Measurements from ENCODE around the gene SNX11. TPM values are rescaled to one million over a fixed set of nuclear protein-coding genes. Genes with fewer than 3 reads are reported as not detected.

SNX11 gene
- total RNA-seq, 2 donors from 2014 or later = 12.8 to 13.2 TPM

DNA sequence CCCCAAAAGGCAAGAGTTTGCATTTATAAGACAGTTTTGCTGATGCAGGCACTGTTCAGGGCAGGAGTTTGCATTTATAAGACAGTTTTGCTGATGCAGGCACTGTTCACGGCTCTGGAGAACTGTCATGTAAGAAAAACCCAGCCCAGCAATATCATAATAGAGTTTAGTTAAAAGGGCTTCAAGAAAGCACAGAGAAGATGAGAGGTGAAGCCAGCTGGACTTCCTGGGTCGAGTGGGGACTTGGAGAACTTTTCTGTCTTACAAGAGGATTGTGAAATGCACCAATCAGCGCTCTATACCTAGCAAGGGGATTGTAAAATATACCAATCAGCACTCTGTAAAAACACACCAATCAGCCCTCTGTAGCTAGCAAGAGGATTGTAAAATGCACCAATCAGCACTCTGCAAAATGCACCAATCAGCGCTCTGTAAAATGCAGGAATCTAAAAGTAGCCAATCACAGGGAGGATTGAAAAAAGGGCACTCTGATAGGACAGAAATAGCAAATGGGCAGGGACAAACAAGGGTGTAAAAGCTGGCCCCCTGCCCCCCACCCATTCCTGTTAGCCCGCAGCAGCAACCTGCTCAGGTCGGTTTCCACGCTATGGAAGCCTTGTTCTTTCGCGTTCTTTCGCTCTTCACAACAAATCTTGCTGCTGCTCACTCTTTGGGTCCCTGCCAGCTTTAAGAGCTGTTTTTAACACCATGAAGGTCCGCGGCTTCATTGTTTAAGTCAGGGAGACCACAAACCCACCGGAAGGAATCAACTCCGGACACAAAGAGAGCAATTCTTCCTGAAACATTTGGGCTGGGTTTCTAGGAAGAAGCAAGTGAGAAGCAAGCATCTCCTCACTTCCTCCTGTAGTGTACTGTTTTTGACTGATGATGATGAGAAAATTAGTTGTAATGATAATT lies 4.5 kb upstream of the SNX11 start:
- Mint-ChIP-seq H3K4me1 (peaks cover 31% of the 10 kb centered on the region), H3K27me3 (no peaks in the 10 kb centered on the region), H3K4me3 (peak overlapping the region; percentile 13), H3K27ac (peak overlapping the region; percentile 60), H3K36me3 (ENCODE audit: low read depth) (peaks cover 4% of the 10 kb centered on the region)
- DNase-seq (no peak), ATAC-seq (no peak)
- no peaks in the 10 kb centered on the region for H3K9me3 ChIP-seq (ENCODE audit: control insufficient read depth, low read length, poor library complexity, severe bottlenecking)

DNA sequence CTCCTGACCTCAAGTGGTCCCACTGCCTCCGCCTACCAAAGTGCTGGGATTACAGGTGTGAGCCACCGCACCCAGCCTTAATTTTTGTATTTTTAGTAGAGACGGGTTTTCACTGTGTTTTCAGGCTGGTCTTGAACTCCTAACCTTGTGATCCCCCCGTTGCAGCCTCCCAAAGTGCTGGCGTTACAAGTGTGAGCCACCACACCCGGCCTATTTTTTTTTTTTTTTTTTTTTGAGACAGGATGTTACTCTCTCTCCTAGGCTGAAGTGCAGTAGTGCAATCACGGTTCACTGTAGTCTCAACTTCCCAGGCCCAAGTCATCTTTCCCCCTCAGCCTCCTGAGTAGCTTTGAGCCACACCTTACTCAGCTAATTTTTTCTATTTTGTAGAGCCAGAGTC lies 3.1 kb upstream of the SNX11 start:
- H3K27ac Mint-ChIP-seq = no peak overlapping the region
- H3K4me3 Mint-ChIP-seq = no peak overlapping the region
- H3K27me3 Mint-ChIP-seq = no peaks in the 10 kb centered on the region
- peaks cover 39% of the 10 kb centered on the region for H3K4me1 Mint-ChIP-seq
- ATAC-seq (no peak), DNase-seq (no peak)
- peaks cover 4% of the 10 kb centered on the region for H3K36me3 Mint-ChIP-seq (ENCODE audit: low read depth)
- H3K9me3 ChIP-seq (ENCODE audit: control insufficient read depth, low read length, poor library complexity, severe bottlenecking) = no peaks in the 10 kb centered on the region

DNA sequence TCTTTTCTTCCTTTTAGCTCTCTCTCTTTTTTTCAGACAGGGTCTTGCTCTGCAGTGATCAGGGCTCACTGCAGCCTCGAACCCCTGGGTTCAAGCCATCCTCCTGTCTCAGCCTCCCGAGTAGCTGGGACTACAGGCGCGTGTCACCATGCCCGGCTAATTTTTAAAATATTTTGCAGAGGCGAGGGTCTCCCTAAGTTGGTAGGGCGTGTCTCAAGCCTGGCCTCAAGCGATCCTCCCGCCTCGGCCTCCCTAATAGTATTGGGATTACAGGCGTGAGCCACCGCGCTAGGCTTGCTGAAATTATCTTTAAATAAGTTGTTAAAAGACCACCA lies 797 bp upstream of the SNX11 start:
- ATAC-seq (no peak), DNase-seq (no peak)
- H3K4me3 Mint-ChIP-seq = peak overlapping the region; percentile 96
- peaks cover 2% of the 10 kb centered on the region for H3K36me3 Mint-ChIP-seq (ENCODE audit: low read depth)
- no peaks in the 10 kb centered on the region for H3K9me3 ChIP-seq (ENCODE audit: control insufficient read depth, low read length, poor library complexity, severe bottlenecking)
- peaks cover 43% of the 10 kb centered on the region for H3K4me1 Mint-ChIP-seq
- H3K27me3 Mint-ChIP-seq = no peaks in the 10 kb centered on the region
- peak overlapping the region; percentile 96 for H3K27ac Mint-ChIP-seq

DNA sequence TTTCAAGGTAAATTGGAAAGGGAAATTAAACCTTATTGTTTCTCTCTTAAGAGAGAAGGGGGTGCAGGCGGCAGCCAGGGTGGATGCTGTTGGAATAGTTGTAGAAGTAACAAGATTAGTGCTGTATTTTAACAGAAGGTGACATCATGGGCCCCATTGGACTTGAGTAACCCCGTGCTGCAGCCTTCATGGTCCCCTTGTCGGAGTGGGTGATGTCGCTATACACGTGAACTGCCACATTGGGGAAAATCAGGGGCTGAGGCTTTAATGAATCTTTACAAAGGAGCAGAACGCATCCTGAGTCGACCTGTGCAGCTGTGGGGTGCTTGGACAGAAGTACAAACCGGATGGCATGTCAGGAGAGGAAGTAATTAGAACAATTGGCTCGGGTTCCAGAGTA lies 3.2 kb downstream of the SNX11 start:
- ATAC-seq (no peak), DNase-seq (no peak)
- peaks cover 2% of the 10 kb centered on the region for H3K36me3 Mint-ChIP-seq (ENCODE audit: low read depth)
- peak overlapping the region; percentile 90 for H3K27ac Mint-ChIP-seq
- H3K4me3 Mint-ChIP-seq = peak overlapping the region; percentile 66
- peaks cover 48% of the 10 kb centered on the region for H3K4me1 Mint-ChIP-seq
- no peaks in the 10 kb centered on the region for H3K9me3 ChIP-seq (ENCODE audit: control insufficient read depth, low read length, poor library complexity, severe bottlenecking)
- H3K27me3 Mint-ChIP-seq = no peaks in the 10 kb centered on the region

DNA sequence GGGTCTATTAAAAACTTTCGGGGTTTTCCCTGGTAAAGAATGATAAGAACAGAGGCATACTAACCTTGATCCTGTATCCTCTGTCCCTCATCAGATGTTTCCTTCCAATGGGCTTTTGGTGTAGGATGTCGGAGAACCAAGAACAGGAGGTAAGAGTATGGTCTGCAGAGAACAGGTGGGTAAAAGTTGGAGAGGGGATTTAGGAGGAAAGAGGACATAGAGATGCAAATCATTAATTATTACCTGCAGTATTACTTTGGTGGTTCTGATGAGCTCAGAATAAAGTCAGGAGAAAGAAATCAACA lies 4.3 kb downstream of the SNX11 start:
- ATAC-seq = no peak
- Mint-ChIP-seq H3K27ac (peak overlapping the region; percentile 90), H3K4me3 (no peak overlapping the region), H3K36me3 (ENCODE audit: low read depth) (peaks cover 2% of the 10 kb centered on the region), H3K4me1 (peaks cover 48% of the 10 kb centered on the region), H3K27me3 (no peaks in the 10 kb centered on the region)
- no peak for DNase-seq
- no peaks in the 10 kb centered on the region for H3K9me3 ChIP-seq (ENCODE audit: control insufficient read depth, low read length, poor library complexity, severe bottlenecking)

DNA sequence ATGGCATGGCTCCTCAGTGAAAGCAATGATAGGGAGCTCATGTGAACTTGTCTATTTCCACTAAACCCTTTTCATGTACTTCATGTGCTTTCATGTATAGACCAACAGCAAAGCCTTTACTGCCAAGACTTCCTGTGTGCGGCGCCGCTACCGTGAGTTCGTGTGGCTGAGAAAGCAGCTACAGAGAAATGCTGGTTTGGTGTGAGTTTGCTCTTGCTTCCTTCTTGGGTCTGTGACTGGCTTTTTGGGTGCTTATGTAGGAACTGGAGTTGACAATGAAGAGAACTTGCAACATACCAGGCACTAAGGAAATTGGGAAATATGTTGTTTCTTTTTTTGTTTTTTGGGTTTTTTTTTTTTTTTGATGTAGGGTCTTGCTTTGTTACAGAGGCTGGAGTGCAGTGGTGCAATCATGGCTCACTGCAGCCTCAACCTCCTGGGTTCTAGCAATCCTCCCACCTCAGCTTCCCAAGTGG lies 5.7 kb downstream of the SNX11 start:
- no peaks in the 10 kb centered on the region for H3K27me3 Mint-ChIP-seq
- H3K4me1 Mint-ChIP-seq = peaks cover 37% of the 10 kb centered on the region
- no peaks in the 10 kb centered on the region for H3K9me3 ChIP-seq (ENCODE audit: control insufficient read depth, low read length, poor library complexity, severe bottlenecking)
- H3K27ac Mint-ChIP-seq = peak overlapping the region; percentile 90
- peaks cover 2% of the 10 kb centered on the region for H3K36me3 Mint-ChIP-seq (ENCODE audit: low read depth)
- H3K4me3 Mint-ChIP-seq = peak overlapping the region; percentile 39
- ATAC-seq = peak; percentile 75
- peak in 2 of 3 donors; percentile 12 to 22 for DNase-seq

DNA sequence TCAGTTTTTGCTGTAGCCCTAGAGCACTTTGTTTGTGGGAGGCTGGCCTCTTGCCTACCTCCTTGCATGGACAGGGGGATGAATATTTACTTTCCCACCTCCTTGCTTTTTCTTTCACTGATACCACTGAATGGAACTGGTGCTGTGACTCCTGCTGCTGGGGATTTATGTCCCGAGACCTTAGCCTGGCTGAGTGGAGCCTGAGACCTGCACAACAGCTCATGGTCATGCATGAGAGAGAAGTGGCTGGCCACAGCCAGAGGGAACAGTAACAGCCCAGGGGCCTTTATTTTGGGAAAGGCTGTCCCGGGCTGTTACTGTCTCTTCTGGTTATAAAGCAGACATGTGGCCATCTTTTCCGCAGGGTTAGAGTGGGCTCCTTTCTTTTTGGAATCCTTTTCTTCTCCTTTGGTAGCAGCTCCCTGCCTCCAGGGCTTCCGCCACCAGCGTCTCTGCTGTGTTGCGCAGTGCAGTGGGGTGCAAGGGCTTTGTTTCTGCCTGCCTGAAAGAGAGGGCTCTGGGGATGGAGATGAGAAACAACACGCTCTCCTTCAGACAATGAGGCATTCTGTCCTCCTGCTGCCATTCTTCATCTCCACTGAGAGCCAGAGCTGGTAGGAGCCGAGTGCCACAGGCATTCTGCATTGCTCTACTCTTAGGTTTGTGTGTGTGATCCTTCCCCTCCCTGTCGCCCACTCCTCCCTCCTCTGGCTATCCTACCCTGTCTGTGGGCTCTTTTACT lies 14.5 kb downstream of the SNX11 start:
- no peak for DNase-seq
- no peaks in the 10 kb centered on the region for H3K9me3 ChIP-seq (ENCODE audit: control insufficient read depth, low read length, poor library complexity, severe bottlenecking)
- no peaks in the 10 kb centered on the region for H3K36me3 Mint-ChIP-seq (ENCODE audit: low read depth)
- peaks cover 4% of the 10 kb centered on the region for H3K4me1 Mint-ChIP-seq
- no peak for ATAC-seq
- H3K27me3 Mint-ChIP-seq = no peaks in the 10 kb centered on the region
- no peak overlapping the region for H3K27ac Mint-ChIP-seq
- H3K4me3 Mint-ChIP-seq = no peak overlapping the region

DNA sequence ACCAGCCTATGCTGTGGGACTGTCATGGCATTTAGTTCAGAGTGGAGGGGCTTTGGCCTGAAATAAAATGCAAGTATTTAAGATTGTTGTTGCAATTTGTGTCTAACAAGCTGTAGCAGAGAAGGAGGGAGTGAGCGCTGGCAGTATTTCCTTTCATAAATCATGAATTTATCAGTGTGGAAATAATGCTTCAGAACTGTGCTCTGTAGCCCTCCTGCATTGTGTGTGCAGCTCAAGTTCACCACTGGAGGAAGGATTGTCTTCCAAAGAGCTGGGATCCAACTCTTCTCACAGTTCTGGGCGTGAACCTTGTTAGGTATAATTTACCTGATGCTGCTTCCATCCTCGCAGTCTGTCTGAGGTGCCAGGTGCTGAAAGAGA lies 15.1 kb downstream of the SNX11 start:
- DNase-seq (no peak), ATAC-seq (no peak)
- Mint-ChIP-seq H3K36me3 (ENCODE audit: low read depth) (no peaks in the 10 kb centered on the region), H3K4me3 (no peak overlapping the region), H3K4me1 (peaks cover 4% of the 10 kb centered on the region), H3K27me3 (no peaks in the 10 kb centered on the region), H3K27ac (peak overlapping the region; percentile 56)
- no peaks in the 10 kb centered on the region for H3K9me3 ChIP-seq (ENCODE audit: control insufficient read depth, low read length, poor library complexity, severe bottlenecking)

DNA sequence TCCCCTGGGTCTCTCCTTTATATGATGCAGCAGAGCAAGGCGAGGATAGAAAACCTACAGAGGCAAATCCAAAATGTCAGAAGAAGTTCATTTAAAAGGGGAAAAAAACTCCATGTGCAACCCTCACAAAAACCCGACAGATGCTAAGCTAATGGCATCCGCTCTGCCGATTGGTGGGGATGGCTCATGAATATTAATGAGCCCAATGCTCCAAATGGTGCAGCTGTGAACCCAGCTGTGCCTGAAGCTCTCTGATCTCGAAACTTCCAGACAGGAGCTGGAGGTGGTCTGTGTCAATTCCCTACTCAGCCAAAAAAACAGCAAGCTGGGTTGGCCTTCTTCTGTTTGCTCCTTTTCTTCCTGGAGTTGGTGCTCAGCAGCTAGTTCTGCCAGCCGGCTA lies 15.5 kb downstream of the SNX11 start:
- ATAC-seq (no peak), DNase-seq (no peak)
- Mint-ChIP-seq H3K36me3 (ENCODE audit: low read depth) (no peaks in the 10 kb centered on the region), H3K27me3 (no peaks in the 10 kb centered on the region), H3K4me1 (peaks cover 4% of the 10 kb centered on the region), H3K27ac (peak overlapping the region; percentile 56), H3K4me3 (no peak overlapping the region)
- H3K9me3 ChIP-seq (ENCODE audit: control insufficient read depth, low read length, poor library complexity, severe bottlenecking) = no peaks in the 10 kb centered on the region

DNA sequence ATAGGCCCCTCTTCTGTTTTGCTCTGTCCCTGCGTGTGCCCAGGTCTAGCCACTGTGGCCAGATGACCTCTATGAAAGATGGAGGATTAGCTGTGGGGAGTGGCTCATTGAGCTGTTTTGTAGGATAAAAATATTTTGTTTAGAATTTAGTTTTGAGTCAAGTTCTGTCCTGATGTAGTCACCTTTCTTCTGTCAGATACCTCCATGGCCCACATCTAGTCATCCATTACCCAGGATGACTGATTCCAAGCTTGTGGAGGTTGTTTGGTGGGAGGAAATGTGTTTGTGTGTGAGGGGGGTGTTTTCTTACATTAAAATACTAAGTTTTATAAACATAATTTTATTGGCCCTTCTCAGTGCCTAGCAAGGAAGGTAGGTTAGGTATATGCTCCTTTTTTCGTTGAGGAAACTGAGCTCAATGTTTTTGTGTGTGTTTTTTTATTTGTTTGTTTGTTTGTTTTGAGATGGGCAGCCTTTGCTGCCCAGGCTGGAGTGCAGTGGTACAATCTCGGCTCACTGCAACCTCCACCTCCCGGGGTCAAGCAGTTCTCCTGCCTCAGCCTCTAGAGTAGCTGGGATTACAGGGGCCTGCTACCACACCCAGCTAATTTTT lies 16.3 kb downstream of the SNX11 start:
- H3K9me3 ChIP-seq (ENCODE audit: control insufficient read depth, low read length, poor library complexity, severe bottlenecking) = no peaks in the 10 kb centered on the region
- H3K36me3 Mint-ChIP-seq (ENCODE audit: low read depth) = no peaks in the 10 kb centered on the region
- DNase-seq (no peak), ATAC-seq (no peak)
- no peak overlapping the region for H3K4me3 Mint-ChIP-seq
- H3K27ac Mint-ChIP-seq = no peak overlapping the region
- peaks cover 4% of the 10 kb centered on the region for H3K4me1 Mint-ChIP-seq
- H3K27me3 Mint-ChIP-seq = no peaks in the 10 kb centered on the region

DNA sequence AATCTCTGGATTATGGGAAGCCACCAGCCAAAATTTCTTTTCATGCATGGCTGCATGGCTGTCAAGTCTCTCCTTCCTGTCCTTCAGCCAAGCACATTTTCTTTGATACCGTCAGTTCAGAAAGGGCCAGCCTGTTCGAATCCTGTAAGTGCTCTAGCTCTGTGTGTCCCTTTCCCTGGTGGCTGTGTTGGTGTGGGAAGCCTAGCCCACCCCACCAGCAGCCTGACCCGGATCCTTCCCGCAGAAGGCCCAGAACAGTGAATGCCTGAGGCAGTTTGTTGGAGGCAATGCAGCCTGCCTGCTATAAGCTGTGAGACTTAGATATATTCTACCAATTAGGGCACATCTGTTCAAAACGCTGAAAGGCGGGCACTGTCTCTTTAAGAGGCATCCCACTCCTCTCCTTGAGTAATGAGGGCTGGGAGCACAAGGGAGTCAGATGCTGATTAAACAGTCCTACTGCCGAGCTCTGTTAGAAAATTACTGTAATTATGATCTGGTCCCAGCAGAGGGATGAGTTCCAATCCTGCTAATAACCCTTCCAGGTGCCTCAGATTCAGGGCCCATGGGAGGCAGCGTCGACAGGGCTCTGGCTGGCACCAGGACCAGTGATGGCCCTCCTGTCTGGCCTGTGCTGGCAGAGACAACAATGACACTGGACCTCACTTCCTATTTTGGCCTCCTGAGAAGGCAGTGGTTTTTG lies 18.4 kb downstream of the SNX11 start:
- ATAC-seq (no peak), DNase-seq (no peak)
- H3K9me3 ChIP-seq (ENCODE audit: control insufficient read depth, low read length, poor library complexity, severe bottlenecking) = no peaks in the 10 kb centered on the region
- H3K27ac Mint-ChIP-seq = no peak overlapping the region
- H3K27me3 Mint-ChIP-seq = no peaks in the 10 kb centered on the region
- H3K36me3 Mint-ChIP-seq (ENCODE audit: low read depth) = no peaks in the 10 kb centered on the region
- no peak overlapping the region for H3K4me3 Mint-ChIP-seq
- peaks cover 6% of the 10 kb centered on the region for H3K4me1 Mint-ChIP-seq

DNA sequence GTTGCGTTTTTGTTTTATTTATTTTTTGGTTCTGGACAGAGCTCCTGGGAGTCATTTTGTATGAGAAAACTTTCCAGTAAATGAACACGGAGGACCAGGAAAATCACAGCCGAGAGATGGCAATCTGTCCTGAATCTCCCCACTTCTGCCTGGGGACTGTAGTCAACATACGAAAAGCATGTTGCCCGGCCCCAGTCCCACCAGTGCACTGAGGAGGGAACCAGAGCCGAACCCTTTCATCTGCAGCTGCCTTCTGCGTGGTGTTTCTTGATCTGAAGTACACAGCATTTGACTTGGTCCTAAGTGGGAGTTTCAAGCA lies 18.9 kb downstream of the SNX11 start:
- Mint-ChIP-seq H3K27me3 (no peaks in the 10 kb centered on the region), H3K27ac (no peak overlapping the region), H3K4me1 (peaks cover 8% of the 10 kb centered on the region), H3K36me3 (ENCODE audit: low read depth) (no peaks in the 10 kb centered on the region), H3K4me3 (no peak overlapping the region)
- no peaks in the 10 kb centered on the region for H3K9me3 ChIP-seq (ENCODE audit: control insufficient read depth, low read length, poor library complexity, severe bottlenecking)
- ATAC-seq (no peak), DNase-seq (no peak)

DNA sequence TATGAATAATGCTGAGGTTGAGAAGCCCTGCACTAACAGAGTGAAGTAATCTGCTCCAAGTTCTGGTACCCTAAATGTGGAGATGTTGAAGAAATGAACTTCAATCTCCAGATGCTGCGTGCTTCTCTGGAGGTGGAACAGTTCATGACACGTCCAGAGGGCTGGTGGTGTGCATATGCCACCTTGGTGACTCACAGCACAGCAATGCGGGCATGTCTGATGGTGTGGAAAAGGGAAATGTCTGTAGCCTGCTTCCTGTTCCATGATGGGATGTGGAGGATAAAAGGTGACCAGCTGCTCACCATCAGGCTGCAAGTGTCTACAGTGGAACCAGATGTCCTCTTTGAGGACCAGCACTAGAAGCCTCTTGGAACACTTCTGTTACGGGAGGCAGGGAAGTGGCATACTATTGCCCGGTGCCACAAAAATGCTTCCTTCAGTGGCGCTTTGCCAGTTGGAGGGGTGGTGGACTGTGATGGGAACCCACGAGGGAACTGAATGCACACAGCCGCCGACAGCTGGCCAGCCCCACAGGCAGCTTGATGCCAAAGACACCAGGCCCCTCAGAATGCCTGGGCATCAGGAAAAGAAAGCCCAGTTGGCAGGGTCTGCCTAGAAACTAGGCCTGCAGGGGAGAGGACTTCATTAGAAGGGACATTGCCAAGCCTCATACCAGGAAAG lies 19.9 kb downstream of the SNX11 start:
- H3K4me3 Mint-ChIP-seq = no peak overlapping the region
- H3K36me3 Mint-ChIP-seq (ENCODE audit: low read depth) = no peaks in the 10 kb centered on the region
- H3K27me3 Mint-ChIP-seq = no peaks in the 10 kb centered on the region
- no peak for ATAC-seq
- no peak for DNase-seq
- peaks cover 6% of the 10 kb centered on the region for H3K4me1 Mint-ChIP-seq
- H3K9me3 ChIP-seq (ENCODE audit: control insufficient read depth, low read length, poor library complexity, severe bottlenecking) = no peaks in the 10 kb centered on the region
- H3K27ac Mint-ChIP-seq = no peak overlapping the region
